AG04450 (cell line): ENCODE data around the gene FAM114A1. TPM values are rescaled to one million over a fixed set of nuclear protein-coding genes. Genes with fewer than 3 reads are reported as not detected.
"Not testable (repeated sequence)": the region's sequence is repeated elsewhere in the genome, so short reads cannot be mapped to it uniquely, and the experiment has no call there.

Experiments
- CTCF ChIA-PET: fragments of 300-600, 350-600 bp; formaldehyde crosslinking; extraction: SDS; loops from one replicate; lab custom pipeline; 2022; ENCODE audit warnings: antibody characterized with exemption, inconsistent platforms; lab: Charles Lee
- POLR2A ChIA-PET: fragments of 350-600 bp; formaldehyde crosslinking; extraction: SDS; loops from one replicate; lab custom pipeline; 2021; ENCODE audit warnings: antibody characterized with exemption, inconsistent platforms; lab: Yijun Ruan, JAX
- DNase-seq: peaks from one replicate; pipeline ENCODE4 v3.0.0-alpha.2; 2011; ENCODE audit warnings: low read depth, low spot score
- H3K27ac ChIP-seq: one replicate; pipeline ENCODE4 v1.5.1; 2012; ENCODE audit warnings: low read depth, low read length, control low read depth
- H3K27me3 ChIP-seq: one replicate; pipeline ENCODE4 v1.6.0; 2012; ENCODE audit warnings: low read length; ENCODE audit not compliant: control insufficient read depth, insufficient read depth
- H3K4me3 ChIP-seq: 2 replicates; pipeline ENCODE4 v1.5.1; 2011; ENCODE audit warnings: mild to moderate bottlenecking, low read depth, low read length, control low read depth
- H3K9me3 ChIP-seq: 2 replicates; pipeline ENCODE4 v1.5.1; 2012; ENCODE audit warnings: low read length; ENCODE audit not compliant: control insufficient read depth, insufficient read depth
- CTCF ChIP-seq: IDR thresholded peaks from 2 replicates; pipeline ENCODE4 v1.5.1; 2011; ENCODE audit warnings: low read depth, low read length, control low read depth, inconsistent platforms
- polyA plus RNA-seq: library from polyadenylated mRNA; depleted of rRNA; stranded (reverse); fragments of >200 nt; gene quantifications from 2 replicates; pipeline ENCODE4 v1.2.3, GENCODE V29; 2011

FAM114A1 gene
- polyA plus RNA-seq, 1 experiment: 303 TPM

GRCh38 chr4:38935391-38936073 lies 67.9 kb downstream of the FAM114A1 start:
- ChIA-PET CTCF (interaction anchor here (1.5 kb wide), 1 partner anchor 200 kb away, joined by 5 read pairs; no protein-coding TSS in a partner anchor), POLR2A (interaction anchor here (0.6 to 0.8 kb wide), 2 partner anchors 13 to 123 kb away, joined by 3 to 4 read pairs; no protein-coding TSS in a partner anchor)
- TF ChIP-seq CTCF: no peak
- H3K27me3 ChIP-seq: no peaks in the 10 kb centered on the region
- H3K4me3 ChIP-seq: no peak overlapping the region
- H3K27ac ChIP-seq: no peak overlapping the region
- no peaks in the 10 kb centered on the region for H3K9me3 ChIP-seq
- DNase-seq: no peak

DNA sequence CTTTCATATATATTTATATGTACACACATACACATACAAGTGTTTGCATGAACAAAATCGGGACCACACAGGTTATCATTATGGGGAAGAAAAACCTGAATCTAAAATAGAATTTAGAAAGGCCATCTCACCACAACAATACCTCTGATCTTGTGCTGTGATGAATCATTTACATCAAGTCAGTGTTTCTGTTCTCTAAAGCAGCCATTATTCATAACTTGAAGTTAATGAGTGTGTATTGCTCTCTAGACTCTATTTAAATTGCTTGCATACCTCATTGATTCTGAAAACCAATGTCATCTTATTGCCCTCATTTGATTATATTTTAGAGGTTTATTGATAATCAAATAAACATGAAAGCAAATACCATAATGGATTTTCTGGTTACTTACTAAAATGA lies 71.6 kb downstream of the FAM114A1 start:
- POLR2A ChIA-PET: interaction anchor here (0.7 kb wide), 1 partner anchor 42 kb away, joined by 8 read pairs; no protein-coding TSS in a partner anchor
- TF ChIP-seq CTCF: no peak
- Histone ChIP-seq H3K9me3 (no peaks in the 10 kb centered on the region), H3K4me3 (no peak overlapping the region), H3K27me3 (no peaks in the 10 kb centered on the region), H3K27ac (no peak overlapping the region)
- CTCF ChIA-PET: no interaction called here
- no peak for DNase-seq

GRCh38 chr4:38940476-38940875 lies 72.9 kb downstream of the FAM114A1 start:
- TF ChIP-seq CTCF: no peak
- Histone ChIP-seq H3K4me3 (no peak overlapping the region), H3K27me3 (no peaks in the 10 kb centered on the region), H3K27ac (no peak overlapping the region), H3K9me3 (no peaks in the 10 kb centered on the region)
- ChIA-PET POLR2A (interaction anchor here (1.2 kb wide), 1 partner anchor 104 kb away, joined by 8 read pairs; no protein-coding TSS in a partner anchor), CTCF (no interaction called here)
- DNase-seq: no peak

DNA sequence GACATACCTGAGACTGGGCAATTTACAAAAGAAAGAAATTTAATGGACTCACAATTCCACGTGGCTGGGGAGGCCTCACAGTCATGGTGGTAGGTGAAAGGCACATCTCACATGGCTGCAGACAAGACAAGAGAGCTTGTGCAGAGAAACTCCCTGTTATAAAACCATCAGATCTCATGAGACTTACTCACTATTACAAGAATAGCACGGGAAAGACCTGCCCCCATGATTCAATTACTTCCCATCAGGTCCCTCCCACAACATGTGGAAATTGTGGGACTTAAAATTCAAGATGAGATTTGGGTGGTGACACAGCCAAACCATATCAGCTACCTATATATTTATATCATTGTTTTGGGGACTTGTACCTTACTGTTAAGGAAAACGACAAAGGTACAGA lies 74.3 kb downstream of the FAM114A1 start:
- H3K4me3 ChIP-seq, CTCF ChIA-PET, DNase-seq, H3K9me3 ChIP-seq, H3K27me3 ChIP-seq: not testable (repeated sequence)
- H3K27ac ChIP-seq: peak overlapping the region; percentile 34
- POLR2A ChIA-PET: interaction anchor here (1.2 to 2.6 kb wide), 2 partner anchors 102 kb away, joined by 8 to 13 read pairs; no protein-coding TSS in a partner anchor

GRCh38 chr4:38943343-38943742 lies 75.7 kb downstream of the FAM114A1 start:
- no peaks in the 10 kb centered on the region for H3K27me3 ChIP-seq
- no peak overlapping the region for H3K27ac ChIP-seq
- H3K4me3 ChIP-seq: no peak overlapping the region
- TF ChIP-seq CTCF: no peak
- DNase-seq: peak; percentile 76
- CTCF ChIA-PET: interaction anchor here (0.6 to 1.1 kb wide), 2 partner anchors 295 to 312 kb away, joined by 3 to 4 read pairs; no protein-coding TSS in a partner anchor
- POLR2A ChIA-PET: interaction anchor here (1.2 to 2.6 kb wide), 2 partner anchors 40 to 101 kb away, joined by 4 to 13 read pairs; no protein-coding TSS in a partner anchor
- no peaks in the 10 kb centered on the region for H3K9me3 ChIP-seq
